DMS153 treated with DMSO at 0.1 percent for 48 hours (cell line): ENCODE data around the gene ISY1.
"Not testable (repeated sequence)": the region's sequence is repeated elsewhere in the genome, so short reads cannot be mapped to it uniquely, and the experiment has no call there.

ENCODE experiments used
- DNase-seq: peaks from one replicate; lab custom pipeline; 2025; ENCODE audit not compliant: unreplicated experiment; lab: John Stamatoyannopoulos, UW

The ISY1 gene

GRCh38 chr3:129121016-129121791, 39.7 kb downstream of the ISY1 start:
- no peak for DNase-seq

- DNase-seq = no peak
These were observed 40.4 kb downstream of the ISY1 start for GRCh38 chr3:129120254-129121004.

- DNase-seq = peak; percentile 7
These were observed 41.3 kb downstream of the ISY1 start for GRCh38 chr3:129119365-129120100.

- no peak for DNase-seq
These were observed 42.1 kb downstream of the ISY1 start for GRCh38 chr3:129118745-129119144.

- no peak for DNase-seq
These were observed 43.7 kb downstream of the ISY1 start for GRCh38 chr3:129117134-129117533.

GRCh38 chr3:129116482-129116946, 44.3 kb downstream of the ISY1 start:
- DNase-seq = no peak

GRCh38 chr3:129114455-129114854, 46.4 kb downstream of the ISY1 start:
- no peak for DNase-seq

- no peak for DNase-seq
These were observed 48.4 kb downstream of the ISY1 start for GRCh38 chr3:129112308-129113052.

- not testable (repeated sequence) for DNase-seq
These were observed 49.6 kb downstream of the ISY1 start for GRCh38 chr3:129111076-129111780.

GRCh38 chr3:129107793-129108192, 53.1 kb downstream of the ISY1 start:
- no peak for DNase-seq

GRCh38 chr3:129106866-129107565, 53.8 kb downstream of the ISY1 start:
- no peak for DNase-seq

GRCh38 chr3:129106320-129106719, 54.5 kb downstream of the ISY1 start:
- no peak for DNase-seq

GRCh38 chr3:129105862-129106261, 55.0 kb downstream of the ISY1 start:
- no peak for DNase-seq

- DNase-seq = no peak
These were observed 56.3 kb downstream of the ISY1 start for GRCh38 chr3:129104498-129105079.

- DNase-seq = no peak
These were observed 56.8 kb downstream of the ISY1 start for GRCh38 chr3:129104051-129104450.

GRCh38 chr3:129103296-129103695, 57.6 kb downstream of the ISY1 start:
- DNase-seq = no peak

GRCh38 chr3:129101370-129102138, 59.3 kb downstream of the ISY1 start:
- no peak for DNase-seq

- no peak for DNase-seq
These were observed 60.6 kb downstream of the ISY1 start for GRCh38 chr3:129100274-129100673.

GRCh38 chr3:129095285-129095684, 65.6 kb downstream of the ISY1 start:
- DNase-seq = no peak
